HL-60 (cell line): Measurements from ENCODE around the gene ENOX1.

Source experiments
- DNase-seq, 2 experiments: peaks; one replicate each; pipeline ENCODE4 v3.0.0-alpha.2; 2010 to 2020; ENCODE audit warnings: low read depth in 1 of 2, low spot score in 1 of 2
- H3K27ac ChIP-seq: fragments of 250-450 bp; sonication (Bioruptor Pico); replicated peaks from 2 replicates; pipeline ENCODE4 v1.5.1; 2020; ENCODE audit warnings: mild to moderate bottlenecking, moderate library complexity
- H3K27me3 ChIP-seq: fragments of 250-450 bp; sonication (Bioruptor Pico); 2 replicates; pipeline ENCODE4 v1.5.1; 2021; ENCODE audit warnings: mild to moderate bottlenecking, moderate library complexity; ENCODE audit not compliant: insufficient read depth, poor library complexity, severe bottlenecking
- H3K4me3 ChIP-seq: replicated peaks from 2 replicates; pipeline ENCODE4 v1.5.1; 2011; ENCODE audit warnings: mild to moderate bottlenecking, control low read depth, low read length; ENCODE audit not compliant: insufficient read depth
- CTCF ChIP-seq: IDR thresholded peaks from one replicate; pipeline ENCODE4 v1.5.1; 2011; ENCODE audit warnings: low read length, control low read depth, inconsistent platforms; ENCODE audit not compliant: insufficient read depth
- GABPA ChIP-seq: IDR thresholded peaks from 2 replicates; pipeline ENCODE4 v1.6.1; 2012; ENCODE audit warnings: low read depth
- POLR2AphosphoS5 ChIP-seq: IDR thresholded peaks from 2 replicates; pipeline ENCODE4 v1.6.1; 2012; ENCODE audit warnings: low read depth
- REST ChIP-seq: IDR thresholded peaks from 2 replicates; pipeline ENCODE4 v1.6.1; 2012; ENCODE audit warnings: low read depth; ENCODE audit not compliant: insufficient replicate concordance
- SPI1 ChIP-seq: IDR thresholded peaks from 2 replicates; pipeline ENCODE4 v1.6.1; 2012; ENCODE audit warnings: low read depth, mild to moderate bottlenecking, borderline replicate concordance

ENOX1 gene

GRCh38 chr13:43518833-43519232, 267.9 kb downstream of the ENOX1 start:
- TF ChIP-seq SPI1 (no peak), POLR2AphosphoS5 (no peak), REST (no peak), GABPA (no peak), CTCF (no peak)
- Histone ChIP-seq H3K27ac (no peak overlapping the region), H3K27me3 (no peaks in the 10 kb centered on the region), H3K4me3 (no peak overlapping the region)
- DNase-seq = no peak

- no peak for DNase-seq
- no peak overlapping the region for H3K4me3 ChIP-seq
- TF ChIP-seq POLR2AphosphoS5 (no peak), GABPA (no peak), CTCF (no peak)
- no peaks in the 10 kb centered on the region for H3K27me3 ChIP-seq
- H3K27ac ChIP-seq = no peak overlapping the region
Measured at GRCh38 chr13:43516401-43516833, 270.4 kb downstream of the ENOX1 start.

GRCh38 chr13:43515531-43515930, 271.2 kb downstream of the ENOX1 start:
- Histone ChIP-seq H3K4me3 (no peak overlapping the region), H3K27ac (no peak overlapping the region), H3K27me3 (peaks cover 5% of the 10 kb centered on the region)
- no peak for DNase-seq
- TF ChIP-seq SPI1 = no peak
- no peak for TF ChIP-seq REST
- no peak for TF ChIP-seq POLR2AphosphoS5
- no peak for TF ChIP-seq GABPA
- no peak for TF ChIP-seq CTCF

GRCh38 chr13:43514311-43514710, 272.5 kb downstream of the ENOX1 start:
- no peak for TF ChIP-seq REST
- TF ChIP-seq POLR2AphosphoS5 = no peak
- no peak for TF ChIP-seq CTCF
- no peak for TF ChIP-seq SPI1
- TF ChIP-seq GABPA = no peak
- Histone ChIP-seq H3K27ac (no peak overlapping the region), H3K4me3 (no peak overlapping the region), H3K27me3 (peaks cover 5% of the 10 kb centered on the region)
- DNase-seq = no peak
